NCI-H2196 treated with DMSO at 0.1 percent for 48 hours (cell line): ENCODE results near the gene ENPP3.

Source experiments
- DNase-seq: peaks from one replicate; lab custom pipeline; 2025; ENCODE audit not compliant: unreplicated experiment; lab: John Stamatoyannopoulos, UW

ENPP3 gene

DNA sequence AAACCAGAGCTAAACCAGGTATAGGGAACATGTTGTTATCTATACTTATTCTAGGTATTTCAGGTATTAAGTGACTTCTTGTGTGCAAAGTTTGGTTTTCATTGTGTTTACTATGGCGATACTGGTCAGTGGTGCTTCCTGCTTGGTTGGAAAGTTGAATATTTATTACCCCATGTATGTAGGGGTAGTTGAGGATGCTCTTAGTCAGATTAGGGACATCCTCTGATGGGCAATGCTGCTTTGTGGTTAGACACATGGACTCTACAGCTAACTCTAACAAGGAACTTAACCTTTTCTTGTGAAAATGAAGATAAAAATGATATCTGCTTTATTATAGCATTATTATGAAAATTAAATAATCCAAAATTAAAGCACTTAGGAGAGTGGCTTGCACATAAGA is 126.6 kb downstream of the ENPP3 start:
- no peak for DNase-seq

- no peak for DNase-seq
Measured at GRCh38 chr6:131764350-131764749, 127.2 kb downstream of the ENPP3 start.

DNA sequence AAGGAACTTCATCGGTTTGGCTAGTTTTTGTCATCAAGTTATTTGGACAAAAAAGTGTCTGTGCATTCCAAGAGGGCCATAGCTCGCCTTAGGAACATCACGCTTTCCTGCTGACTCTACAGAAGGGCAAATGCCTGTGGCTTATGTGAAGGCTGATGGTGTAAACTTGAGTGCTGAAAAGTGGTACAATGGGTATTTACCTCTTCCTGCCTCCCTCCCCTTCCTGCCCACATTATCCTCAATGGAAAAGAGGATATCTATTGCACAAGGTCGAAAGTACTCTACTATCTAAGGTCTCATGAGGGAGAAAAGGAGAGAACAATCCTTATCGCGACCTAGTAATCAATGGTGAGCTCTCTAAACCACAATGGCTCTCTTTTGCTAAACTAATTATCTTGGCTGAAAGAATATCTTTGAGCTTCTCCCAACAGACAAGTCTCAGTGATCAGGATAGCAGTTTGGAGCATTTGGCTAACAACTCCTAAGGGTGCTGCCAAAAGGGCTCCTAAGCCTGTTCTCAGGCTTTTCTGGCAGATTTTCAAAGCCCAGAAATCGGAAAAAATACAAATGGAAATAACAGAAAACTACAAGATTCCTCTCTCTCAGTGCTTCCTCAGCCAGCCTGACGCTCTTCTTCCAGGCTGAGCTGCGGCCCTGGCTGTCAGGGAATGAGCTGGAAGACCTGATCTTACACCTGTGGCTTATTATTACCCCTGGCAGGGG is 128.1 kb downstream of the ENPP3 start:
- no peak for DNase-seq

- DNase-seq, result no peak
Measured at GRCh38 chr6:131765804-131766135, 128.7 kb downstream of the ENPP3 start.

- no peak for DNase-seq
Measured at GRCh38 chr6:131766631-131767030, 129.5 kb downstream of the ENPP3 start.

- DNase-seq, result no peak
Measured at GRCh38 chr6:131768964-131769363, 131.9 kb downstream of the ENPP3 start.

- no peak for DNase-seq
Measured at GRCh38 chr6:131769385-131770141, 132.5 kb downstream of the ENPP3 start.

- DNase-seq, result no peak
Measured at GRCh38 chr6:131770776-131771175, 133.7 kb downstream of the ENPP3 start.

DNA sequence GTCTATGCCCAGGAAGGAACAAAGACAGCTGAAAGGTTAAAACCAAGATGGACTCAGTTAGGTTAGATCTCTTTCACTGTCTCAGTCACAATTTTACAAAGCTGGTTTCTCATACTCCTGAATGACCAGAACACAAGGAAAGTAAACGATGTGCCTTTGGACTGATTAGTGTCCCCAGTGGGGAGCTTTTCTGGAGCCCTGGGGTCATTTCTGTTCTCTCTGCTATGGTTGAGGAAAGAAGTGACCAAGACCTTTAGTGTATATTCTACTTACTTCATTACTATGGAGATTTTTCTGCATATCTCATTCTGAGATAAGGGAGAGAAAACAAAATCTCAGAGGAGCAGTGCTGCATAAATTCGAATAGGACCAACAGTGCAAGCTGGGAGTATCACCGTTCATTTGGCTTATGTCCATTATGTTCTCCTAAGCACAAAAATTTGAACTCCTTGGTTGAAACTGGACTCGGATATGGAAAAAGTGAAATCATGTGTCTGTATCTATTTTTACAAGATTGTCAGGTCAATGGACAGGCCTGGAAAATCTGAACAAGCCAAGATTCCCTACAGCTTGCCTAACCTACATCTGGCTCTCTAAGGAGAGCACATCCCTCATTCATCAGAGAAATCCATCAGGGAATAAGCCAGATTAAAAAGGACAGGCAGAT is 136.3 kb downstream of the ENPP3 start:
- no peak for DNase-seq

- no peak for DNase-seq
Measured at GRCh38 chr6:131775886-131776285, 138.8 kb downstream of the ENPP3 start.

GRCh38 chr6:131776985-131777384 is 139.9 kb downstream of the ENPP3 start:
- DNase-seq, result no peak

- no peak for DNase-seq
Measured at GRCh38 chr6:131778169-131778568, 141.1 kb downstream of the ENPP3 start.

- no peak for DNase-seq
Measured at GRCh38 chr6:131779304-131779703, 142.2 kb downstream of the ENPP3 start.

- no peak for DNase-seq
Measured at GRCh38 chr6:131780600-131780999, 143.5 kb downstream of the ENPP3 start.

DNA sequence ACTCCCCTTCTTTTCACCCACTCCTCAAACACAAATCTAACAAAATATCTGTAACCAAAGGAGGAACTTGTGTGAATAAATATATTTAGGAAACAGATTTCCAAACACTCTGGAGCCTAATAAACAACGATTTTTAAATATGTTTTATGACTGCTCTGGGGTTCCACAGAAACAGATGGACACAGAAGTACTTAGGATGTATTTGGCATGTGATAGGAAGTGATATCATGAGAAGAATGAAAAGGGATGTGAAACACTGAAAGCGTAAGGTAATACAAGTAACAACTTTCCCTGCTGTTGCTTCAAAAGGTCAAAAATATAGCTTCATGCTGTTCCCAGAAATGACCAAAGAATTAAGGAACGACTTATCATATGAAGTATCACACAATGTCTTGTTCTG is 144.6 kb downstream of the ENPP3 start:
- DNase-seq, result no peak

DNA sequence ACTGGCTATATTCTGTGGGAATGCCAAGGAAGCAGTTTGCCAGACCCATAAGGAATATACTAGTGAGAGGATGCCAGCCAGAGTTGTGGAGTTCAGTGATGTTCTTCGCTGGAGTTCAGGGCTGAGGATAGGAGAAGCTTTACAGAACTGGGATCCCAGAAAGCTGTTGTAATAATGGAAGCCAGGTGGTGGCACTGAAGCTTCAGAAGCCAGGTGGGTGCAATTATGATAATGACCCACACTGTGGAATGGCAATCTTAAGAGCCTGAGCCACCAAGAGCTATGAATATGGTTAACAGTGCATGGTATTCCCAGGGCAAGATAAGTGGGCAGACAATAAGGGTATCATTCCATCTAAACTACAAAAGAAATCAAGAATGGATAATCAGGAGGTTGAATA is 145.7 kb downstream of the ENPP3 start:
- DNase-seq, result no peak

DNA sequence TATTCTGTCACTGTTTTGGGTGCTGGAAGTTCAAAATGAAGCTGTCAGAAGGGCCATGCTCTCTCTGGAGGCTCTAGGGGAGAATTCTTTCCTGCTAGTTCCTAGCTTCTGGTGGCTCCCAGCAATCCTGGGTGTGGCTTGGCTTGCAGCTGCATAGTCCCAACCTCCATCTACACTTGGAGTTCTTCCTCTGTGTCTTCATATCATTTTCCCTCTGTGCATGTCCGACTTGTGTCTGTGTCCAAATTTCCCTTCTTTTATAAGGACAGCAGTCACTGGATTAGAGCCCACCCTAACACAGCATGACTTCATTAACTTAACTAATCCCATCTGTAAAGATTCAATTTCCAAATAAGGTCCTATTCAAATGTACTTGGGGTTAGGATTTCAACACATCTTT is 147.5 kb downstream of the ENPP3 start:
- no peak for DNase-seq

- no peak for DNase-seq
Measured at GRCh38 chr6:131787079-131787478, 150.0 kb downstream of the ENPP3 start.

GRCh38 chr6:131787766-131788712 is 150.9 kb downstream of the ENPP3 start:
- no peak for DNase-seq

DNA sequence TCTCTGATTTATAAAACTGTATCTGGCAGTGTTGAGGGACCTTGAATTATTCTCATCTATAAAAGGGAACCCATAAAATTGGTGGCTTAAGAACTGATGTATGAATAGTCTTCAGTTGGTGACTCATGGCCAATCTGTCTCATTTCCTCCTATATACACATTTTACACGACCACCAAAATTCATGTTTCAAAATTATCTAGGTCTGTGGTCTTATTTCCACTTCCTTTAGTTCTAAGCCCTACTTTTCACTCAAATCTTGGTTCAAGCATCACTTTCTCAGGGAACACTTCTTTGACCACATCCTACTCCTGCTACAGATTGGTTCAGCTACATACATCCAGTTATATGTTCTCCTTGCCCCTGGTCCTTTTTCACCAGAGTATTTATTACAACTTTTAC is 152.1 kb downstream of the ENPP3 start:
- no peak for DNase-seq

GRCh38 chr6:131791476-131791875 is 154.4 kb downstream of the ENPP3 start:
- no peak for DNase-seq
